IPS-18c (cell line): Measurements from ENCODE around the gene VIT.

Experiments used
- H3K4me3 ChIP-seq: 2 replicates; pipeline ENCODE4 v1.7.0; 2013; ENCODE audit warnings: low read depth, mild to moderate bottlenecking, low read length, moderate library complexity; ENCODE audit not compliant: insufficient read depth
- H3K9me3 ChIP-seq: one replicate; pipeline ENCODE4 v1.6.1; 2013; ENCODE audit warnings: mild to moderate bottlenecking, low read length, moderate library complexity; ENCODE audit not compliant: control insufficient read depth, insufficient read depth

The VIT gene

DNA sequence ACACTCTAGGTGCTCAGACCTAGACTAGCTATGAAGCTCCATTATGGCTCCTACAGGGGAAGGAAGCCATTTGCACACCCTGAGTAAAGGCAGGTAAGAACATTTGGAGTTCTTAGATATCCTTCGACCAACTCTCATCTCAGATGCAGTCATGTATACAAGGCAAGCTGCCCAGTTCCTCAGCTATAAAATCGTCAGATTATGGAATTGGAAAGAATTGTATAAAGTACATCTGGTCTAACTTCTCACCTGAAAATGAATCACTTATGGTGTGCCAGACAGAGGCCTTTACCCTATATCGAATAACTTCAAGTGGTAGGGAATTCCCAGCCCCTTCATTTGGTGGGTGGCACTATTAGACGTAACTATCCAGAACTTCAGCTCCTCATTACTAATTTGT is 79.3 kb downstream of the VIT start:
- no peak overlapping the region for H3K4me3 ChIP-seq

DNA sequence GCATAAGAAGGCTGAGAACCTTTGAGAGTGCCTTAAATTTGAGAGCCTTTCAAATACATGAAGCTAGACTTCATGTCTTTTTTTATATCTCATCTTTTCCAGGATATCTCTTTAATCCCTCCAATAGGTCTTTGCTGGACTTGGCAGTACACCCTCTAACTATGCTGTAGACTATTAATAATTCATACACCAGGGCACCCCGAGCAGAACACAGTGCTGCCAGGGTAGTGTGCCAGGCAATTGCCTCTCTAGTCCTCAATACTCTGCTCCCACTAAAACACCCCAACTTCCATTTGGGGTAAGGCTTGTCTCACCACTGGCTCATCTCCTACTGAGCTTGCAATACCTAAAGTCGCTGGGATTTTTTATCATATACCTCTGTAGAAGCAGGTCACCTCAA is 80.8 kb downstream of the VIT start:
- Histone ChIP-seq H3K9me3 (no peaks in the 10 kb centered on the region), H3K4me3 (no peak overlapping the region)

More for the DNA sequence above, 79.3 kb downstream of the VIT start:
- H3K9me3 ChIP-seq, result no peaks in the 10 kb centered on the region

DNA sequence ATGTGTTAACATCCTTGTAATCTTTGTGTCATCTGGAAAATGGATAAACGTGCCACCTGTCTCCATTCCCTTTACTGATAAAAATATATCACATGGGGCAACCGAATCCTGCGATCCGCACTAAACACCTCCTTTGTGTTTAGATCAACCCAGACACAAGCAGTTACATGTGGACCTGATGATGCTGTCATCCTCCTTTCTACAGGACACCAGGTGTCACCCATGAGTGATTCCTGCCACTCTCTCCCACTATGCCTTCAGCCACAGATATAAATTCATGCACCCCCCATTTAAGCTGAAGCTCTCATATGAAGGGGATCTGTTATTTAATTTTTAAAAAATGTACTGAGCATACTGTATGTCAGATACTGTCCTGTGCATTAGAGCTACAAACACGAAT is 81.3 kb downstream of the VIT start:
- H3K4me3 ChIP-seq, result no peak overlapping the region
- H3K9me3 ChIP-seq, result no peaks in the 10 kb centered on the region

DNA sequence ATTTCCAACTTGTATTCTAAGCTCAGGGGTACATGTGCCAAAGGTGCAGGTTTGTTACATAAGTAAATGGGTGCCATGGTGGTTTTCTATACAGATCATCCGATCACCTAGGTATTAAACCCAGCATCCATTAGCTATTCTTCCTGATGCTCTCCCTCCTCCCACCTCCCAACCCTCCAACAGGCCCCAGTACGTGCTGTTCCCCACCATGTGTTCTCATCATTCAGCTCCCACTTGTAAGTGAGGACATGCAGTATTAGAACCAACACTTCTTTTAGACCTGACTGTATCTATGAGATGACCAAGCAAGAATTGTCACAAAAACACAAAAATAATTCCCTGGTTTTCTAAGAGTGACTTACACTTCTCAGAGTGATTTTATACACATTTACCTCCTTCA is 83.0 kb downstream of the VIT start:
- H3K4me3 ChIP-seq, result no peak overlapping the region
- H3K9me3 ChIP-seq, result no peaks in the 10 kb centered on the region

DNA sequence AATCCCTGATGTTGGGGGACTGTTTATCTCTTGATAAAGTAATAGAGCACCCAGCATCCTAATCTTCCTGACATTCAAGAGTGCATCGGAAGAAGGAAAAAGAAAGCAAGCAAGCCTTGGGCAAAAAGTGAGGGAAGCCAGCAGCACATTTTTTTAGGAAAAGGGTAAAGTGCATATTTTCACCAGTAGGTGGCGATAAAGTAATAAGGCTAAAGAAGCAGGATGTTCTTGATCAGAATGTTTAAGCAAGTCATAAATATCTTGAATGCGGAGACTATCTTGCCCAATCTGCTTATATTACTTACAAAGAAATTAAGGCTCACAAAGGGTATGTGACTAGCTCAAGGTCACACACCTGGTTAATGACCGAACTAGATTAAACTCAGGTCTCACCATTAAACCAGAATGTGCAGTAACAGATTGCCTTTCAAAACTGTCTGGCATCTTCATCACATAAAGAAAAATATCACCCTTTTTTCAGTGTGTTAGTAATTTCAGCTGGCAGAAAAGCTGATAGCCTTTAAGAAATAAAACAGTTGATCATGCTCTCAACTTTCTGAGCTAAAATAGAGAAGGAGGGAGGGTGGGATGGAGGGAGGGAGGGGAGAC is 83.8 kb downstream of the VIT start:
- no peak overlapping the region for H3K4me3 ChIP-seq
- H3K9me3 ChIP-seq, result no peaks in the 10 kb centered on the region

DNA sequence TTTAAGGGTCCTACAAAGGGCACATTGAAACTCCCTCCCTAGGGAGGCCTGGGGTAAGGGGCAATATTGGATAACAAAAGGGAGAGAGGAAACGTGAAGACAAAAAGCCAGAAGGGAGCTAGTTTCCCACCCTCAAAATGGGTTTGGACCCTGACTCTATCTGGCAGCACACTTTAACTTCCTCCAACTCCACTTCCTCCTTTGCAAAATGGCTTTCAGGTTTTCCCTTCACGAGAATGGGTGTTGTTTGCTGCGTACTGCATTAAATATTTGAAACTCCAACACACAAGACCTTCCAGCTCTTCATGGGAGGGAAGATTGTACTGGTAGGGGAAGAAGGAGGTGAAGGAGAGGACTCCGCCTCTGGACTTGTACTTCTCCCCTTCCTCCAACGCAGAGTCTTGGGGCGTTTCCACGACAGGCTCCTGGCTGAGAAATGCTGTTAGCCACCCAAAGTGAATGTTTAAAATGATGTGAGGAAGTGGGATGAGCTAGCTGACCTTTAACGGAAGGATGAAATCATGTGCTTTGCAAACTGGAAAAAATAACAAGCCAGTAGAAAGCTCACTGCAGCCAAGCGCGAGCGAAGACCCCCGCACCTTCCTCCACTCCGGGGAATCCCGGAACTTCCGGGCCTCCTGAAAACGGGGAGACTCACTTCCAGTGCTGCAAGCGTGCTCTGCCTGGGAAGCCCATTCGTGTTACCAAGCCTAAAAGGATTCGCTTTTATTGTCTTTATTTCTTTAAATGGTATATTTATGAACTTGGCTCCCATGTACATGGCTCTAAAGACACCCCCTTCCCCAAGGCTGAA is 85.6 kb downstream of the VIT start:
- Histone ChIP-seq H3K4me3 (no peak overlapping the region), H3K9me3 (no peaks in the 10 kb centered on the region)

DNA sequence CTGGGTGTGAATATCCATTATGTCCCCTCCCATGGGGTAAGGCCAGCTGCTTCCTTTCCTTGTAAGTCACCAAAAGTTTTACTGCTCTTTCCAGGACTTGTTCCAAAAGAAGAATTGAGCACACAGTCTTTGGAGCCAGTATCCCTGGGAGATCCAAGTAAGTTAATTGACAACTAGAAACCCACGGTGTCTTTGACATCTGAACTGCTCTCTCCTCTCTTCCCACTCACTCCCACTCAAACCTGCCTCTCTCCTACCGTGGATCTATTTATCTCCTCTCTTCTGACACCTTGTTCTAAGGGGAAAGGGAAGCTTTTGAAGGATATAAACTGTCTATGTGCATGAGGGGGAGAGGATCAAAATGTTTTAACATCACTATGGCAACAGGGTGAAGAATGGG is 86.7 kb downstream of the VIT start:
- no peak overlapping the region for H3K4me3 ChIP-seq
- no peaks in the 10 kb centered on the region for H3K9me3 ChIP-seq

DNA sequence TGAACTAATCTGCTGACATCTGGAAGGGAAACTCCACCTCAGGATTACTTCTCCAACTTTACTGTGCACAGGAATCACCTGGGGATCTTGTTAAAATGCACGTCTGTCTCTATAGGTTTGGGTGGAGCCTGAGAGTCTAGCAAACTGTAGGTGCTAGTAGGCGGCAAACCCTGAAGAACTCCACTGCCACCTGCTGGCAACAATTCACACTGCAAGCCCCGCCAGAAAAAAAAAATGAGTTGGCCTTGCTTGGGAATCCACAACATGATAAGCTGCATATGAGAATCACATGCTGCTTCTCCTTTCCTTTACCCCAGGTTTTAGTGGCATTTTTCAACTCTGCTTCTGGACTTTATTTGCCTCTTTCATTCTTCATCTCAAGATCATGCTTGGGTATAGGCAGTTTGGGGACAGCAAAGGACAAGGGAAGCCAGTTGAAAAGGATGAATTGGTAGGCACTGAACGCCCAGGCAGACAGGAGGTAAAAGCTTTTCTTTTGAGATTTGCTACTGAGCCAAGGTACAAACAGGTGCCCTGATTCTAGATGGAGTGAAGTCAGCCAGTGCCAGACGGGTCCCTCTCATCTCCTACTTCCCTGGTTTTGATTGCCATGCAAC is 88.8 kb downstream of the VIT start:
- no peak overlapping the region for H3K4me3 ChIP-seq
- no peaks in the 10 kb centered on the region for H3K9me3 ChIP-seq

DNA sequence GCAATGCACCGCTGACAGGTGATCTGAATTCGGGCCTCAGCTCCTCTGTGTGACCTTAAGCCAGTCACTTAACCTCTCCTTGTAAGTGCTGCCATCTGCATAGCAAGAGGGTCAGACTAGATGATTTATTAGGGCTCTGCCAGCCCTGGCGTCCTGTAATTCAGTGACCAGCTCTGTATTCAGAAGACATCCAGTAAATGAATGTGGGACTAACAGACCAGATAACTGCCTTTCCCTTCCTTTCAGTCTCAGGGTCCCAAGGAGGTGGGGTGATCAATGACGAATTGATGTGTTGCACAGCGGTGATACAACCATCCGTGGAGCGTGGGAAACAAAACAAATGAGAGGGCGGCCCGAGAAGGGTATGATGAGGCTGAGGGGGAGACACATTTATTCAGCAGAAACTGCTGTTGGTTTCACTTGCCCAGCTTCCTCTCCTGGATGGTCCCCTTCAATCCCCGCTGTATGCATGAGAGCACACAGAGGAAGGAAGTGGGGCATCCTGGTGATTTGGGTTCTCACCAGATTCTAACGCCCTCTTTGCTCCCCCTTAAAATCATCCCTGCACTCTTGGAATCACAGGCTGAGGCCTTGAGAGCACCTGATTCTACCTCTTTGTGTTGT is 92.8 kb downstream of the VIT start:
- Histone ChIP-seq H3K4me3 (no peak overlapping the region), H3K9me3 (no peaks in the 10 kb centered on the region)

DNA sequence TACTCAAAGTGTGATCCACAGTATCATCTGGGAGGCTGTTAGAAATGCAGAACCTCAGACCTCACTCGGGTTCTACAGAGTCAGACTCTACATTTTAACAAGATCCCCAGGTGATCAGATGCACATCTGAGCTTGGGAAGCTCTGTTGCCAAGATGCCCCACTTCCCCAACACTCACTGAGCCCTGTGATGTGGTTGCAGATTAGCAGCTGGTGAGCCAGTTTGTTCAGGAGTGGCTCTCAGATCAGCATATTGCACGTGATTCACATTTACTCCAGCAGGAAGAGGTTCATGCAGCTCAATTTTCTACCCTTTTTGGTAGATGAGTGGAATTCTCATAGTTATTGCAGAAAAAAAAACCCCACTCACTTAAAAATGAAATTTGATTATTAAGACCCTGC is 96.4 kb downstream of the VIT start:
- no peaks in the 10 kb centered on the region for H3K9me3 ChIP-seq
- no peak overlapping the region for H3K4me3 ChIP-seq

DNA sequence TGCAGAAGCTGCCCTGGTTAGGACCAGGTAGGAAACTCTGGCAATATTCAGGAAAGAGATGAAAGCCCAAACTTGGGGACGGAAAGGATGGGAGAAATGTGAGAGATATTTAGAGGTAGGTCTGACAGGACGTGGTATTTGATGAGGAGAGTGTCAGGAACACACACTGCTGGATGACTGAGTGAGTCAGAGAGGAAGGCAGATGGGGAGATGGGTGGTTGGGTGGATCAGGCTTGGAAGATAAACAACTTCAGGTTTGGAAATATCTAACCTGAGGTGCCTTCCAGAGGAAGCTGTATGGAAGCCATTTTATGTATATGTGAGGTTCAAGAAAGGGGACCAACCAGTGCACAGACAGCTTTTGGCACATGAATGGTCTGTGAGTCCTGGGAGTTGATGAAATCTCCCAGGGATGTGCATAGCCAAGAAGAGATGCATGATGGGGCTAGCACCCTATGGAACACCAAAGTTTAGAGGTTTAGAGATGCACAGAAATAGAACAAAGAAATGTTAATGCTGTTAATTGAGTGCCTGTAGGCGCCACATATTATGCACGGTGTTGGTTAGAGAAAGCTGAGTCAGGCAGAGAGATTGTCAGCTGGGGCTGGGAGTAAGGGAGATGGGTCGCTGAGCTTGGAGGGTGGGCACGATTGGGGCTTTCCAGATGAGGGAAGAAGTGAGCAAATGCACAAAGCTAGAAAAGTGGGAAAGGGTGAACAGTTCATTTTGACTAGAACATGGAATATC is 101.0 kb downstream of the VIT start:
- no peaks in the 10 kb centered on the region for H3K9me3 ChIP-seq
- no peak overlapping the region for H3K4me3 ChIP-seq

DNA sequence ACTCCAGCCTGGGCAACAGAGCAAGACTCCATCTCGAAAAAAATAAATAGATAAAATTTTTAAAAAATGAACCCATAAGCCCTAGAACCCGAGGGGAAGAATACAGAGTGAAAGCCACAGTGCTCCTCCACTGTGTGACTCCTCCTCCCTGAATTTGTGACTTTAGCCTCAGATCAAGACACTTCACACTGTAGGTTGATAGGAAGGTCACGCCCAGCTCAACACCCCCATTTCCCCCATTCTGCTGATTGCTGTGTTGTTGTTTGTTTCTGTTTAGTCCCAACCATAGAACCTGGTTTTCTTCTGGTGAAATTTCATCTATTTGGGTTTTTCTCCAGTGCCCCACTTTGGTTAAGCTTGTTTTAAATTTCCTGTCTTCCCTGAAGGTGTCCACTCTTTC is 102.2 kb downstream of the VIT start:
- no peak overlapping the region for H3K4me3 ChIP-seq
- peaks cover 5% of the 10 kb centered on the region for H3K9me3 ChIP-seq

DNA sequence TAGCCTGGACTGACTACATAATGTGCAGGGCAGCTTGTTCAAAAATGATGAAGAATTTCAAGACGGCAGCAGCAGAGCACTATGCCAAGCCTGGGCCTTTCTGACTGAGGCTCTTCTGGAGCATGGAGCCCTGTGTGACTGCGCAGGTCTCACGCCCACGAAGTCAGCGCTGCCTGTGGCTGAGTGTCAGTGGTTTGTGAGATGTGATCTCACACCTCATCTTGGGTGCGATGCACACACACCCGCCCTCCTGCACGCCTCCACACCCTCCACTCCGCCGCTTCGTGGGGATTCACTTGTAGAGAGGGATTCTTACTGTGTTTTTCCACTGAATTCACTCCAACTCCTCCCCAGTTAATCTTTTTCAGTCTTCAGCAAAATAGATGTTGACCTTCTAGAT is 103.9 kb downstream of the VIT start:
- Histone ChIP-seq H3K4me3 (no peak overlapping the region), H3K9me3 (peaks cover 5% of the 10 kb centered on the region)

DNA sequence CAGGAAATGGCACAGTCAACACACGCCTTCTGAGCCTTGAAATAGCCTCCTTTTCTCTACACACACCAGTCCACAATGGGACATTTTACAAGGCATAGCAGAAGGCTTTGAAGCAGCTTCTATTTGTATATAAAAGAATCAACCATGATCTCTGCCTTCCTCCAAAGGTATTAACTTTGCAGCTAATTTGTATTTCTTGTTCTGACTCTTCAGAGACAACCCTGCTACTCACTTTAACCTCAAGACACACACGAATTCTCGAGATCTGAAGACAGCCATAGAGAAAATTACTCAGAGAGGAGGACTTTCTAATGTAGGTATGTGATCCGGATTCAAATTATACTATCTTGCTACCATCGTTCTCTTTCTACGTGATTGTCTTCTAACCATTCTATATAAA is 104.6 kb downstream of the VIT start:
- H3K4me3 ChIP-seq, result no peak overlapping the region
- peaks cover 5% of the 10 kb centered on the region for H3K9me3 ChIP-seq

DNA sequence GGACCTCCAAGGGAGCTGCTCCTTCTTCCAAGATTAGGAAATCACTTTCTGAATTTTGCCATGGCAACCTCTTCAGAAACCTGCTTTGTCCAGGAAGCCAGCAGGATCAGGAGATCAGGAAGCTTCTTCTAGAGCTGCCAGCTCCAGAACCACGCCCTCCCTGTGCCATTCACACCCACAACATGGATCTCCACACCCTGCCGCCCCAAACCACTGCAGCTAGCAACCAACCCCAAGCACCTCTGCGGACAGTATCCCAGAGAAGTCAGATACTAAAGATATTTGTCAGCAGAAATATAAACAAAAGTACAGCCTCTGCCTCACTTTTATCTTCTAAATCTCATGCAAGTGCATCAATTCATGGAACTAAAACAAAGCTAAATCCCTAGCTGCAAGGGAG is 106.4 kb downstream of the VIT start:
- Histone ChIP-seq H3K4me3 (no peak overlapping the region), H3K9me3 (peaks cover 5% of the 10 kb centered on the region)

DNA sequence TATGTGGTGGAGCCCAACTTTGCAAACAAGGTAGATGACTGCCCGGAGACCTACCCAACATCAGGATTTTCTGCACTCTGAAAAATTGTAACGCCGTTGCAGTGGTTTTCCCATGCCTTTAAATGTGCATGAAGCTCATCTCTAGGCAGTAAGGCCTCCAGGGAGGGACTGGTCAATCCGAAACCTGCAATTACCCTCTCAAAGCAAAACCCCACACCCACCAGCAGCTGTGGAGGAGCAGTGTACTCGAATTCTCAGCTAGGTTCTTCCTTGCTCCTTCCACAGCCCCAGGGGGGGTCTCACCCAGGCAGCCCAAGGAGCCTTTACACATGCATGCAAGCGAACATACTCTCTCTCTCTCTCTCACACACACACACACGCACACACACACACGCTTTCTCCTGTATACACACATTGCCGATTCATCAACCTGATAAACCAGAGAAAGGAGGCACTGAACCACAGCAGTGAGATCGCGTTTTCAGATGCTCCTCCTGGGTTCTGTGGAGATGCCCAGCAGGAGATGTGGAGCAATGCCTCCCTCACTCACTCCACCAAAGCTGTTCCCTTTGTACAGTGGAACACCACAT is 109.2 kb downstream of the VIT start:
- peaks cover 5% of the 10 kb centered on the region for H3K9me3 ChIP-seq
- no peak overlapping the region for H3K4me3 ChIP-seq

DNA sequence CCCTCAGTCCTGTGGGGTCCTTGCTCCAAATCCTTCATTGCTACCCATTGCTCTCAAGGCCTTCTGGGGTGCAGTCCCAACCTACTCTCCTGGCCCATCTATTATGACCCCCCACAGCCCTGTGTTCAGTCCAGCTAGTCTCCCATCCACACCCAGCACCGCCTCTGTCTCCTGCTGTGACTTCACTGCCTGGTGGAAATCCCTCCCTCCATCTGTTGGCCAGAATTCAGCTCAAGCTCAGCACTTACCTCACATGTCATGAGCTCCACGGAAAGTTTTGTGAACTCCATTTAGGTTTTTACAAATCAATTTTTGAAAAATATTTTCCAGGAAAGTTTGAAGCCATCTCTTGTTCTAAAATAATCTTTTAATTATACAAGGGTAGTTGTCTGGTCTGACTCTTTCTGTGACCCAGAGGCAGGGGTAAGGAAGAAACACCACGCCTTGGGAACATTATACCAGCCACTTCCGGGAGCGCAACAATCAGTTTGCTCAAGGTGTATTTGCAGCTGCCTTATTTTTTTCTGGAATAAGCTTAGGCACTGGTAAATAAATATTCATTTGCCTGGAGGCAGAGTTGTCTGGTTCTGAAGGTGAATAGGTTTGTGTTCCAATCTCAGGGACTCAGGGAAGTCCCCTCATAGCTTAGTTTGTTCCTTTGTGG is 110.8 kb downstream of the VIT start:
- no peak overlapping the region for H3K4me3 ChIP-seq

More for the DNA sequence above, 110.8 kb downstream of the VIT start:
- H3K9me3 ChIP-seq, result peaks cover 5% of the 10 kb centered on the region
